ENCODE measurements around the gene NME4.

Gene NME4

GRCh38 chr16:399340-400019 lies 2.5 kb downstream of the NME4 start:
- TF ChIP-seq, protein P1, sequence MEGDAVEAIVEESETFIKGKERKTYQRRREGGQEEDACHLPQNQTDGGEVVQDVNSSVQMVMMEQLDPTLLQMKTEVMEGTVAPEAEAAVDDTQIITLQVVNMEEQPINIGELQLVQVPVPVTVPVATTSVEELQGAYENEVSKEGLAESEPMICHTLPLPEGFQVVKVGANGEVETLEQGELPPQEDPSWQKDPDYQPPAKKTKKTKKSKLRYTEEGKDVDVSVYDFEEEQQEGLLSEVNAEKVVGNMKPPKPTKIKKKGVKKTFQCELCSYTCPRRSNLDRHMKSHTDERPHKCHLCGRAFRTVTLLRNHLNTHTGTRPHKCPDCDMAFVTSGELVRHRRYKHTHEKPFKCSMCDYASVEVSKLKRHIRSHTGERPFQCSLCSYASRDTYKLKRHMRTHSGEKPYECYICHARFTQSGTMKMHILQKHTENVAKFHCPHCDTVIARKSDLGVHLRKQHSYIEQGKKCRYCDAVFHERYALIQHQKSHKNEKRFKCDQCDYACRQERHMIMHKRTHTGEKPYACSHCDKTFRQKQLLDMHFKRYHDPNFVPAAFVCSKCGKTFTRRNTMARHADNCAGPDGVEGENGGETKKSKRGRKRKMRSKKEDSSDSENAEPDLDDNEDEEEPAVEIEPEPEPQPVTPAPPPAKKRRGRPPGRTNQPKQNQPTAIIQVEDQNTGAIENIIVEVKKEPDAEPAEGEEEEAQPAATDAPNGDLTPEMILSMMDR (IDR thresholded peaks at IDR 0.05; ENCODE audit: insufficient read depth, low read length, poor library complexity, severe bottlenecking): no peak
- no peak for DNase-seq (ENCODE audit: extremely low read depth, insufficient read length)
- Histone ChIP-seq H3K4me3 (replicated peaks; ENCODE audit: low read depth, low read length) (no peak overlapping the region), H3K27me3 (replicated peaks; ENCODE audit: control insufficient read depth, insufficient read depth, low read length) (no peaks in the 10 kb centered on the region), H3K36me3 (ENCODE audit: control insufficient read depth, insufficient read depth, low read length) (no peaks in the 10 kb centered on the region; the same call in none of the 2 replicates)

GRCh38 chr16:400061-400591 lies 3.1 kb downstream of the NME4 start:
- TF ChIP-seq, protein P1 (IDR thresholded peaks at IDR 0.05; ENCODE audit: insufficient read depth, low read length, poor library complexity, severe bottlenecking): no peak
- no peak for DNase-seq (ENCODE audit: extremely low read depth, insufficient read length)
- Histone ChIP-seq H3K4me3 (replicated peaks; ENCODE audit: low read depth, low read length) (peak overlapping the region; percentile 93), H3K36me3 (ENCODE audit: control insufficient read depth, insufficient read depth, low read length) (no peaks in the 10 kb centered on the region; the same call in none of the 2 replicates), H3K27me3 (replicated peaks; ENCODE audit: control insufficient read depth, insufficient read depth, low read length) (no peaks in the 10 kb centered on the region)

- Histone ChIP-seq H3K4me3 (replicated peaks; ENCODE audit: low read depth, low read length) (peak within 1 kb of the TSS; percentile 93), H3K27me3 (replicated peaks; ENCODE audit: control insufficient read depth, insufficient read depth, low read length) (no peaks in the 10 kb centered on the region), H3K36me3 (ENCODE audit: control insufficient read depth, insufficient read depth, low read length) (no peaks in the 10 kb centered on the region; the same call in none of the 2 replicates)
- DNase-seq (ENCODE audit: extremely low read depth, insufficient read length): peak; percentile 93
- TF ChIP-seq, protein P1 (IDR thresholded peaks at IDR 0.05; ENCODE audit: insufficient read depth, low read length, poor library complexity, severe bottlenecking): peak; percentile 58
These were observed 4.7 kb downstream of the NME4 start, which contains the start of gene DECR2 for GRCh38 chr16:401468-402348. TSS of gene DECR2 (plus strand) at chr16:401885. CDS start at chr16:401964, 79 bp downstream.

DNA sequence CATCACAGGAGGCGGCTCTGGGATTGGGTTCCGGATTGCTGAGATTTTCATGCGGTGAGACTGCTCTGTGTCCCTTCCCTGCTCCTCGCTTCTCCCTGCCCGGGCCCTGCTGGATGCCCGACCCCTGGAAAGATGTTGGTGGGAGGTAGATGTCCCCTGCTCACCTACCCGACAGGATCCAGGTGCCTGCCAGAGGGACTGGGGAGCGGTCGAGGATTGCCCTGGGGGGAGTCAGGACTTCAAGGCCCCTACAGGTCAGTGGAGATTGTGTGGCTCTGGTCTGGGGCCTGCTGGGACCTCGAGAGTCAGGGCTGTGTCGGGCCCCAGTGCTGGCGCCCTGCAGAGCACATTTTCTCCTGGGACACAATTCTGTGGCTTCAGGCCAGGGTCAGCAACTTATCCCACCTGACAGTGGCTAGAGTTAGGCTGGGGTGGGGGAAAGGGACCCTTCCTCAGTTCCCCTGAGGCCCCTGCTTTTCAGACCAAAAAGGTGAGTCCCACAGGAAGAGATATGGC lies 8.0 kb downstream of the NME4 start:
- TF ChIP-seq, protein P1 (IDR thresholded peaks at IDR 0.05; ENCODE audit: insufficient read depth, low read length, poor library complexity, severe bottlenecking): no peak

GRCh38 chr16:405548-406506 lies 8.8 kb downstream of the NME4 start:
- no peak for DNase-seq (ENCODE audit: extremely low read depth, insufficient read length)
- TF ChIP-seq, protein P1 (IDR thresholded peaks at IDR 0.05; ENCODE audit: insufficient read depth, low read length, poor library complexity, severe bottlenecking): no peak
- H3K4me3 ChIP-seq (replicated peaks; ENCODE audit: low read depth, low read length): no peak overlapping the region
- H3K27me3 ChIP-seq (replicated peaks; ENCODE audit: control insufficient read depth, insufficient read depth, low read length): no peaks in the 10 kb centered on the region
- H3K36me3 ChIP-seq (ENCODE audit: control insufficient read depth, insufficient read depth, low read length): no peaks in the 10 kb centered on the region

More for the DNA sequence above, 8.0 kb downstream of the NME4 start:
- Histone ChIP-seq H3K36me3 (ENCODE audit: control insufficient read depth, insufficient read depth, low read length) (no peaks in the 10 kb centered on the region), H3K4me3 (replicated peaks; ENCODE audit: low read depth, low read length) (no peak overlapping the region), H3K27me3 (replicated peaks; ENCODE audit: control insufficient read depth, insufficient read depth, low read length) (no peaks in the 10 kb centered on the region)
- DNase-seq (ENCODE audit: extremely low read depth, insufficient read length): no peak

All from GM06990 (cell line).